ENCODE measurements around the gene AWAT1.

- TF ChIP-seq GATA2 (IDR thresholded peaks at IDR 0.05; ENCODE audit: low read depth, low read length) (no peak), GATA3 (IDR thresholded peaks at IDR 0.05; ENCODE audit: low read depth, low read length) (no peak)
These were observed 20.5 kb downstream of the AWAT1 start for GRCh38 chrX:70254909-70255308.

All from SH-SY5Y (cell line).